ENCODE results near the gene MYBBP1A.
"Not testable (repeated sequence)": the region's sequence is repeated elsewhere in the genome, so short reads cannot be mapped to it uniquely, and the experiment has no call there.

The MYBBP1A gene

DNA sequence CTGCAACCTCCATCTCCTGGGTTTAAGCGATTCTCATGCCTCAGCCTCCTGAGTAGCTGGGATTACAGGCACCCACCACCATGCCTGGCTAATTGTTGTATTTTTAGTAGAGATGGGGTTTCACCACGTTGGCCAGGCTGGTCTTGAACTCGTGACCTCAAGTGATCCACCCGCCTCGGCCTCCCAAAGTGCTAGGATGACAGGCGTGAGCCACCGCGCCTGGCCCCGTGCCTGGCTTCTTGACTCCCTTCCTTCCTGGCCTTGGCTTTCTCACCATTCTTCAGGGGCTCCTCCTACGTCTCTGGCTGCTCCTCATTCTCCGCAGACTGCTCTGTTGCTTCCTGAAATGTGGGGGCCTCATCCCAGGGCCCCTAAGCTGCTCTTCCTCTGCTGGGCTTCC is 34.9 kb upstream of the MYBBP1A start:
- DNase-seq (ENCODE audit: low spot score), result not testable (repeated sequence)

DNA sequence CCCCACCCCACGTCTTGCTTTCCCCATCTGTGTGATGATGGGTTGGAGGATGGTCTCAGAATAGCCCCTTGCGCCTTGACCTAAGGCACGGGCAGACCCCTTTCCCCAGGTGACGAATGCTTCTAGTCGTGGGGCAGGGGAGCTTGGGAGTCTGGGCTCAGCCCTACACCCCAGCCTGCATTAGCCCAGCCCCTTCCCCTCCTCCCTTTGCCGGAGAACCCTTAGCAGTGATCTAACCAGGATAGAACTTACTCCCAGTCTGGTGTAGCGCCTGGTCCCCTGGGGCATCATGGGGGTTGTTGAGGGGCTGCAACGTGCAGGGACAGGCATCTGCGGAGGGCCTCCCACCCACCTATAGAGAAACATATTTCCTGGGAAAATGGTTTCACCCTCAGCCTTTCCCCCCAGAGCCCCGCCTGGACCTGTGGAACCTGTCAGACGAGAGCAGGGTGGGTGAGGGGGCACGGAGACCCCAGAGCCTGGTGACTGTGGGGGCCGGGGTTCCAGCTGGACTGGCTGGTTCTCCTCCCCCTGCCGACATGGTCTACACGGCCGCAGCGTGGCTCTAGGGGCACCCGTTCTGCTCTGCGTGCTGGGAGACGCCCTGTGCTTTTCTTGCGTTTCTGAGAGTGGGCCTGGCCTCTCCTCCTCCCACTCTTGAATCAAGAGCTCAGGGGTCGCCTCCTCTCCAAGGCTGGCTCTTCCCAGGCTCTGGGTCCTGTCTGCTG is 33.9 kb upstream of the MYBBP1A start:
- DNase-seq (ENCODE audit: low spot score), result no peak

DNA sequence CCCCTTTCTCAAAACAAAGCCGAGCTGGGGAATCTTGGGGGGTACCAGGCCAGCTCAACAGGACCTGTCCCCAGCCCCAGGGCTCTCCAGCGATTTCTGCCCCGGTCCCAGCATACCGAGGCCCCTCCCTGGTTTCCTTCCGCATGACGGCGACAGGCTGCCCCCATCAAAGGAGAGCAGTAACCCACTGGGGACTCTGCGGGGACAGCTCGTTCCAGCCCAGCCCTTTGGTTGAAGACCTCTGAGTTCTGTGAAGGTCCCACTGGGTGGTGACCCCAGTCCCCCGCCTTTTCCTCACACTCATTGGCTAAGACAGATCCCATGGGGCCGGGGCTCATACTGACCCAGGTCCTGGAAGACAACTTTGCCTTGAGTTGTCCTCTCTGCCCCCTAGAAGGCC is 33.2 kb upstream of the MYBBP1A start:
- no peak for DNase-seq (ENCODE audit: low spot score)

- no peak for DNase-seq (ENCODE audit: low spot score)
These were observed 32.6 kb upstream of the MYBBP1A start for GRCh38 chr17:4587803-4588202.

- no peak for DNase-seq (ENCODE audit: low spot score)
These were observed 32.0 kb upstream of the MYBBP1A start for GRCh38 chr17:4587195-4587594.

DNA sequence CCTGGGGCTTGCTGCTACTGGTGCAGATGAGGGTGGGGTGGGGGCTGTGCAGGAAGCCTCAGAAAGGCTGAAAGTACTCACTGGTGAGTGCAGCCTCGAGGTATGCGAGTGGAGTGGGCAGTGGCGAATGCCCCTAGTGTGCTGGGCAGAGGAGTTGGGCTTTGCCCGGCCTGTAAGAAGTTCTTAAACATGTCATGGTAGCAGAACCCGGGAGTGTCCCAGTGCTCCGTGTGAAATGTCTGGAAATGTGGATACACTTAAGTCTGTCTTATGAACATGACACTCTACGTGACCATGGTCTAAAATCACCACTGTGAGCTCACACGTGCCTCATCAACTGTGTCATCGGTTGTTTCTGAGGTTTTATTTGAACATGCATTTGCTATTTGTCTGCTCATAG is 30.9 kb upstream of the MYBBP1A start:
- no peak for DNase-seq (ENCODE audit: low spot score)

GRCh38 chr17:4585638-4585994 is 30.4 kb upstream of the MYBBP1A start:
- no peak for DNase-seq (ENCODE audit: low spot score)

- no peak for DNase-seq (ENCODE audit: low spot score)
These were observed 29.9 kb upstream of the MYBBP1A start for GRCh38 chr17:4584917-4585637.

- no peak for DNase-seq (ENCODE audit: low spot score)
These were observed 29.1 kb upstream of the MYBBP1A start, which contains the start of gene SMTNL2 for GRCh38 chr17:4584101-4584916. SMTNL2 (plus strand) TSS chr17:4584529; CDS start chr17:4584606, 77 bp downstream.

GRCh38 chr17:4583782-4584100 is 28.6 kb upstream of the MYBBP1A start:
- DNase-seq (ENCODE audit: low spot score), result no peak

GRCh38 chr17:4583206-4583605 is 28.0 kb upstream of the MYBBP1A start:
- no peak for DNase-seq (ENCODE audit: low spot score)

DNA sequence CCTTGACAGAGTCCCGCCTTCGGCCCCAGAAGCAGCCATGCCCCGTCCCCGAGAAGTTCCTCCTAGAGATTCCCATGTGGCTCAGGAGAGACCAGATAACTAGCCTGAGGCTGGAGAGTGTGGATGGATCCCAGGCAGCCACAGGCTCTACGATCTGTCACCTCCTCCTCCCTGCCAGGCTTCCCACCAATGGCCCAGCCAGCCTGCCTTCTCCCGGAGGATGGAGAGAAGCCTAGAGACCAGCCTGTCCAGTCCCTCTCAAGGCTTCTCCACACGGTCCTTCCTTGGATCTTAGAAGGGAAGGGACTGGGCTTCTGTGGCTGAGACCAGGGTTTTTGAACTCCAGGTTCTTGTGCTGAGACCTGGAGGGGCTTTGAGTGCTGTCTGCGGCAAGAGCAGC is 27.5 kb upstream of the MYBBP1A start:
- DNase-seq (ENCODE audit: low spot score), result no peak

DNA sequence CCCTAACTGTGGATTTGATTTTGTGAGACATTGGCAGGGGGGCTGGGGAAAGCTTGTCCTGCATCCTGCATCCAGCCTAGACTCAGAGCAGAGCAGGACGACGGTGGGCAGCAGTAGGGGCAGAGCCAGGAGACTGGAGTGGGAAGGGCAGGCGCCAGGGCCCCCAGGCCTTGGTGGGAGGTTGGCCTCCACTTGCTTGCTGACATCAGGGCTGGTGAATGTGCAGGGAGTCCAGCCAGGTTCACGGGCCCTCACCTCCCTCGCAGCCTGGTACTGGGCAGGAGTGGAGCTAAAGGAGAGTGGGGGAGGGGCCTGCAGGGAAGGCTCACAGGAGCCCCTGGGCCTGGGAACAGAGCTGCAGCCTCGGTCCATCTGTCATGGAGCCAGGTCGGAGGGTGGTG is 26.9 kb upstream of the MYBBP1A start:
- no peak for DNase-seq (ENCODE audit: low spot score)

- no peak for DNase-seq (ENCODE audit: low spot score)
These were observed 25.1 kb upstream of the MYBBP1A start for GRCh38 chr17:4580291-4580690.

DNA sequence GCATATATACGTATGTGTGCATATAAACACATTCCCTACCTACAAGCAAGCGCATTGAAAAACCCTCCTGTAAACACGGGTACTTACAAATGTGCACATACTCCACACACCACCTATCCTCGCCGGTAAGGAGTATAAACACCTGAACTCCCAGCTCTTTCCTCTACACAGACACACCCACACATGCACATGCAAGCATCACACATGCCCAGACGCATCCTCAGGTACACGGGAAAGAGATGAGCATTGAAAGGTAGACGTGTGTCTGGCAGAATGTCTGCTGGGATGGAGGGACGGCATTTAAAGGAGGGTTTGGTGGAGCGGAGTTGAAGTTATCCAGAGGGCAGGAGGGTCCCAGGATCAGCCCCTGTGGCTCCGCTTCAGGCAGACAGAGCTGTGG is 24.5 kb upstream of the MYBBP1A start:
- DNase-seq (ENCODE audit: low spot score), result no peak

DNA sequence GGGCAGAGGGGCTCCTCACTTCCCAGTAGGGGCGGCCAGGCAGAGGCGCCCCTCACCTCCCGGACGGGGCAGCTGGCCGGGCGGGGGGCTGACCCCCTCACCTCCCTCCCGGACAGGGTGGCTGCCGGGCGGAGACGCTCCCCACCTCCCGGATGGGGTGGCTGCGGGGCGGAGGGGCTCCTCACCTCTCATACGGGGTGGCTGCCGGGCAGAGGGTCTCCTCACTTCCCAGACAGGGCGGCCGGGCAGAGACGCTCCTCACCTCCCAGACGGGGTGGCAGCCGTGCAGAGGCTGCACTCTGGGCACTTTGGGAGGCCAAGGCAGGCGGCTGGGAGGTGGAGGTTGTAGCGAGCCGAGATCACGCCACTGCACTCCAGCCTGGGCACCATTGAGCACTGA is 23.2 kb upstream of the MYBBP1A start:
- DNase-seq (ENCODE audit: low spot score), result not testable (repeated sequence)

- no peak for DNase-seq (ENCODE audit: low spot score)
These were observed 22.3 kb upstream of the MYBBP1A start for GRCh38 chr17:4577386-4577993.

DNA sequence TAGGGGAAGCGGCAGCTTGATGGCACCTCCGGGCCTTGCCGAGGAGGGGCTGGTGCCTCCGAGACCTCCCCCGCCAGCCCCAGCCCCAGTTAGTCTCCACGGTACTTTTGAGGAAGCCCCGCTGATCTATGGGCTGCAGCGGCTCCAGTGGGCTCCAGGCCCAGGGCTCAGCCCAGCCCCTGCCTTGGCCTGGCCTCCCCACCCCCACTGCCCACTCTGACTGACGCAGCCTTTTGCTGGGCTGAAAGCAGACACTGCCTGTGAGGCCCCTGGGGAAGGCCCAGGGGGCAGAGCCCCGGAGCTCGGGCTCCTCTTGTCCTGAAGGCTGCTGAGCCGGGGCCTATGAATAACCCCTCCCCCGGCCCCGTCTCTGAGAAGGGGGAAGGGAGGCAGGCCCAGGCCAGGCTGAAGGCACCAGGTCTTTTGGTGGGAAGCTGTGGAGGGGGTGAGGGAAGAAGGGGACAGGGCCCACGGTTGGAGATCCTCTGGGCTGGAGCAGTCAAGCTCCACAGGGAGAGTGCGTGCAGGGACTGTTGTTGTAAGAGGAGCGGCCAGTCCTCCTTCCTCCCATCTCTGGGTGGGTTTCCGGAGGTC is 21.6 kb upstream of the MYBBP1A start:
- DNase-seq (ENCODE audit: low spot score), result no peak

GRCh38 chr17:4576161-4576558 is 21.0 kb upstream of the MYBBP1A start:
- DNase-seq (ENCODE audit: low spot score), result no peak

DNA sequence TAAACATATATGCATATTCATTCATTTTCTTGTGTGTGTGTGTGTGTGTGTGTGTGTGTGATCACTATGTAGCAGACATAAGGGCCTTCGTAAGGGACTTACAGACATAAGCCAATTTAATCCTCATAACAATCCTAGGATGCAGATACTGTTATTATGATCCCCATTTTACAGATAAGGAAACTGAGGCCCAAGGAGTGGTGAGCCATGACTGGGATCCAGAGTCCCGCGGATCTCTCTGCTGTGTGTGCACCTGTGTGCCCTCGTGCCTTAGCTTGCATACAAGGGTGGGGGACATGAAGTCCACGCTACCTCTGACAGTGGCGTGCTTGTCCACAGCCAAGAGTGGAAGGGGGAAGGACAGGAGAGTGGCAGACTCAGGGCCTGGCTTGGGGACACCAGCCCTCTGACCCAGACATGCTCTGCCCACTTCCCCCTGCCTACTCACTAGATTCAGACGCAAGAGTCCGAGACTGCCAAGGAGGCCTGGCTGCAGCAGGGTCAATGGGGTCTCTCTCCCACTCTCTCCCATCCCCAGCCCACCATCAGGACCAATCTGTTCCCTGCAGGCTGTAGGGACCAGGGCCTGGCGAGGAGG is 19.4 kb upstream of the MYBBP1A start:
- DNase-seq (ENCODE audit: low spot score), result no peak

GRCh38 chr17:4573669-4574068 is 18.5 kb upstream of the MYBBP1A start:
- no peak for DNase-seq (ENCODE audit: low spot score)

DNA sequence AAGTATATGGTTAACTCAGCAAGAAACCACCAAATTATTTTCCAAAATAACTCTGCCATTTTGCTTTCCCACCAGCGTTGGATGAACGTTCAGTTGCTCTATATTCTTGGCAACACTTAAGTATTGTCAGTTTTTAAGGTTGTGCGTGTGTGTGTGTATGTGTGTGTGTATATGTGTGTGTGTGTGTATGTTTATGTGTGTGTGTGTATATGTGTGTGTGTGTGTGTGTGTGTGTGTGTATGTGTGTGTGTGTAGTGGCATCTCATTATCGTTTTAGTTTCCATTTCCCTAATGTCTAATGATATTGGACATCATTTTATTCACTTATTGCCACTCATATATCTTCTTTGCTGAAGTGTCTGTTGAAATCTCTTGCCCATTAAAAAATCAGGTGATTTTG is 17.9 kb upstream of the MYBBP1A start:
- DNase-seq (ENCODE audit: low spot score), result no peak
